GM21381 (cell line): Measurements from ENCODE around the gene PRH2.

Experiments
- ATAC-seq: cut with Tn5 transposase; IDR thresholded peaks from one replicate; pipeline ENCODE4 v1.9.1; 2021; ENCODE audit warnings: mild to moderate bottlenecking, moderate library complexity; ENCODE audit not compliant: unreplicated experiment

Gene PRH2

DNA sequence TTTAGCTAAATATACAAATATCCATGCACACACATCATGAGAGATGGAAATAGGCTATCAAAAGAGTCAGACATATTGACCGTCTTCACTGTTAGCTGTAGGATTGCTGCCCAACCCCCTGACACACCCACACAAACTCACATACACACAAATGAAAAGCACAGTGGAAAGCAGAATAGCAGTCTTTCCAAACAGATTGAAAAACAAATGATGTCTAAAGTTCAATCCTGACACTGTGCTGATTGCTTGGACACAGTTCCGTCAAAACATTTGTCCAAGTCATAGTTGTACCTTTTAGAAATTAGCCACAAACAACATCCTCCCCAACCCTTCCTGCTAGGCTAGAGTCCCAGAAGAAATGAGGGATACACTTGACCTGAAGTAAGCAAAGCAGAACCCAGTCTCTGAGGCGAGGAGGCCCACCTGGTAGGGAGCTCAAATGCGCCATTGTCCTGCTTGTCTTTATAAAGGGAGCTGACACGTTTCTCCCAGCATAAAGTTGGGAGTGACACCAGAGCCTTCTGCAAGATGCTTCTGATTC lies at the start of gene PRH2:
PRH2 (plus strand) TSS at position 491 of the 541 bp plus-strand sequence; CDS start at position 529, 38 bp downstream.
- no peak for ATAC-seq

DNA sequence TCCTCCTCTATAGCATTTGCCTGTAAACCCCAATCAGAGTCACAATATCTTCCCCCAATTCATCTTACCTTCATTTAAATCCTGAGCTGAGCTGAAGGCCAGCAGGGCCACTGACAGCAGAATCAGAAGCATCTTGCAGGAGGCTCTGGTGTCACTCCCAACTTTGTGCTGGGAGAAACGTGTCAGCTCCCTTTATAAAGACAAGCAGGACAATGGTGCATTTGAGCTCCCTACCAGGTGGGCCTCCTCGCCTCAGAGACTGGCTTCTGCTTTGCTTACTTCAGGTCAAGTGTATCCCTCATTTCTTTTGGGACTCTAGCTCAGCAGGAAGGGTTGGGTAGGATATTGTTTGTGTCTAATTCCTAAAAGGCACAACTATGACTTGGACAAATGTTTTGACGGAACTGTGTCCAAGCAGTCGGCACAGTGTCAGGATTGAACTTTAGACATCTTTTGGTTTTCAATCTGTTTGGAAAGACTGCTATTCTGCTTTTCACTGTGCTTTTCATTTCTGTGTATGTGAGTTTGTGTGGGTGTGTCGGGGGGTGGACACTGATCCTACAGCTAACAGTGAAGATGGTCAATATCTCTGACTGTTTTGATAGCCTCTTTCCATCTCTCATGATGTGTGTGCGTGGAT lies 44.8 kb upstream of the PRH2 start, which contains the start of gene PRH1:
PRH1 (minus strand) TSS at position 170 of the 640 bp plus-strand sequence; CDS start at position 132, 38 bp downstream.
- no peak for ATAC-seq

DNA sequence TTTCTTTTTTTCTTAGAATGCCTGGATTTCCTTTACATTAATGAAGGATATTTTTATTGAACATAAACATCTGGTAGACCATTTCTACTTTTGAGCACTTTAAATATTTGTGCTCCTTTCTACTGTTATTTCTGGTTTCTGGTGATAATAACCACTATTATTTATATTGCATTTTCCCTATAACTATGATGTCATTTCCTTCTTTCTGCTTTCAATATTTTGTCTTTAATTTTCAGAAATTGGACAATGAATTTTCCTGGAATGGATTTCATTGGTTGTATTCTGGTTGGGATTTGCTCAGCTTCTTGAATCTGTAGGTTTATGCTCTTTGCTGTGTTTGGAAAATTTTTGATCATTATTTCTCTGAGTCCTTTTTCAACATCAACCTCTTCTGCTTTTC lies 39.8 kb upstream of the PRH2 start:
- ATAC-seq: no peak

DNA sequence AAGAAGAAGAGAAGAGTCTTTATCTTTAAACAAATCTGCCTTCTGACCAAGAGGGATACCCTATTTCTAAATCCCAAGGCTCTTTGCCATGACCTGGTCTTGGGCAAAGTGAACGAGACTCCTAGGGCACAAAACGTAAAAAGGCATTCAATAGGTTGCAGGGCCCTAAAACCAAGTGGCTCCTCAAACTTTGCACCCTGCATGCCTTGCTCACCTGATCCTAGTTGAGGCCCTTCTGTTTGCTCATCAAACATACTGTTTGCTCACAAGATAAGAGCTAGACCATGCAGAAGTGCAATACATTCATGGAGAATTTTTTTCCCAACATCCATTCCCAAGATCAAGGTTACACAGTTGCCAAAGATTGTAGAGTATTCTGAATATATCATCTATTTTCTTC lies 37.1 kb upstream of the PRH2 start:
- ATAC-seq: no peak

DNA sequence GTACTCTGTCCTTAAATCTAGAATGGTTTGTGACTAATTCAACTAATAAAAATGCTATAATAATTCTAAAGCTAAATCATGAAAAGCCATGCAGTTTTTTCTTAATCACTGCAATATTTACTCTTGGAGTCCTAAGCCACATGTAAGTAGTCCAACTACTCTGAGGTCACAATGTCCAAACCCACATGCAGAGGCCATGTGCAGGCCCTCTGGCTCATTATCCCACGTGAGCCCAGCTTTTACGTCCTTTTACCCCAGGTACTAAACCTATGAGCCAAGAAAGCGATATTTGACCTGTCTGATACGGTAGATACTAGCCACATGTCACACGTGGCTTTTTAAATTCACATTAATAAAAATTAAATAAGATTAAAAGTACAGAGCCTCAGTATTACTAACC lies 32.2 kb upstream of the PRH2 start:
- ATAC-seq: no peak

DNA sequence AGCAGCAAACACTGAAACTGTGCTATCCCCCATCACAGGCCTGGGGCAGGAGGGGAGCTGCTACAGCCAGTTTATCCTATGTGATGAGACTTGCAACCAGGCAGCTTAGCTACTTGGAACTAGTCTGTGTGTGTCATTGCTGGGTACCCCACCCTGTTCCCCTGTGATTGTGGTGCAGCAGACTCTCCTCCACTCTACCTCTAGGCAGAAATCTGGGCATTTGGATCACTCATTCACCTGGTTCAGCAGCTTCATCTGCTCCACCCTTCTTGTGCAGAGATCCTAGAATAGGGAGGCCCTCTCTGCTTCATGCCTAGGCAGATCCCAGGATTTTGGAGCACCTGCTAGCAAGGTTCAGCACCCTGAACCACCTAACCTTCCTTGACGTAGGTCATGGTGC lies 28.5 kb upstream of the PRH2 start:
- ATAC-seq: no peak

DNA sequence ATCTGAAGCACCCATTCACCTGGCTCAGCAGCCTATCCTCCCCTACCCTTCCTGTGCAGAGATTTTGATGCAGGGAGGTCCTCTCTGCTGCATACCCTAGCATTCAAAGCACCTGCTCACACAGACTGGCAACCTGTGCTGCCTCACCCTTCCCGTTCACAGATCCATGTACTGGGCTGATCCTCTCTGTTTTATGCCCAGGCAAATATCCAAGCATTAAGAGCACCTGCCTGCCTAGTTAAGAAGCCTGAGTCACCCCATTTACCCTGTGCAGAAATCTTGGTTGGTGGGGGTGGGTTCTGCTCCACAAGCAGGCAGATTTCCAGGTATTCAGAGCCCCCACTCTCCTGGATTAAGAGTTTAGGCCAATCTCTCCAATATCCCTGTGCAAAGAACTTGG lies 28.1 kb upstream of the PRH2 start:
- no peak for ATAC-seq

DNA sequence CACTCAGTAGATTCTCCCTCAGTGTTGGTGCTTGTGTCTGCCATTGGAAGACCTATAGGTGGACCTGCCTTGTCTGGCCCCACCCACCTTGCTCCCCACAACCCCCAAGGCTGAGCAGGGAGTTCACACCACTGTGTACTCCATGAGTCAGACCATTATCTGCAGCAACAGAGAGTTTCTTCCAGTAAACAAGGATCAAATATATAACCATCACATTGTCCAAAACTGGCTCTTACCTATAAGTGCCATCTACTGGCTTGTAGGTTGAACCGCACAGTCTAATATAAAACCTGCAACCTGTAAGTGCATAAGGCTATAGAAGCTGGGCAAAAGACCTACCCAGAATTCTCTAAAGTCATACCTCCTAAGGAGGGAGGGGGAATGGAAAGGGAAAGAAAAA lies 27.6 kb upstream of the PRH2 start:
- no peak for ATAC-seq

DNA sequence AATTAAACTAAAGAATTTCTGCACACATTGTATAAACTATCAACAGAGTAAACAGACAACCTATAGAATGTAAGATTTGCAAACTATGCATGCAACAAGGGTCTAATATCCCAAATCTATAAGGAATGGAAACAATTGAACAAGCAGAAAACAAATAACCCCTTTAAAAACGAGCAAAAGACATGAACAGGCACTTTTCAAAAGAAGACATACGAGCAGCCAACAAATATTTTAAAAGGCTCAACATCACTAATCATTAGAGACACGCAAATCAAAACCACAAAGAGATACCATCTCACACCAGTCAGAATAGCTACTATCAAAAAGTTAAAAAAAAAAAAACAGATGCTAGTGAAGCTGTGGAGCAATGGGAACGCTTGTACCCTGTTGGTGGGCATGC lies 24.4 kb upstream of the PRH2 start:
- no peak for ATAC-seq

DNA sequence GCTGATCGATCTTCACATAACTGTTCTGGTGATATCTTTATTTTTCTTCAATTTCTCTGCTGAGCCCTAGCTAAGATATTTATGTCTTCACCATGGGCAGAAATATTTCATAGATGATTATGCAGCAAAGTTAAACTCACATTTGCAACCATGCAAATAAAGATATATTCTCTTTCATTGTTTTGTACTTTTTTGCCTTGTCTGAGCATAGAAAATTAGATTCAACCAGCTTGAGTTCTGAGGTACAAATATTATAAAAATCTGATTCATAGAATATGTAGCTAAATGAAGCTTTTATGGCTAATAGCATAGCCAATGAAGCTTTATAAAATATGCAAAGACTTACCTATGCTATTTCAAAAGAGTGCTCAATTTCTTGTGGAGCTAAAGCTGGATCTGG lies 19.6 kb upstream of the PRH2 start, which contains the start of gene TAS2R13:
TAS2R13 (minus strand) TSS at position 101 of the 400 bp plus-strand sequence. CDS start 264 bp downstream, outside the sequence.
- no peak for ATAC-seq

DNA sequence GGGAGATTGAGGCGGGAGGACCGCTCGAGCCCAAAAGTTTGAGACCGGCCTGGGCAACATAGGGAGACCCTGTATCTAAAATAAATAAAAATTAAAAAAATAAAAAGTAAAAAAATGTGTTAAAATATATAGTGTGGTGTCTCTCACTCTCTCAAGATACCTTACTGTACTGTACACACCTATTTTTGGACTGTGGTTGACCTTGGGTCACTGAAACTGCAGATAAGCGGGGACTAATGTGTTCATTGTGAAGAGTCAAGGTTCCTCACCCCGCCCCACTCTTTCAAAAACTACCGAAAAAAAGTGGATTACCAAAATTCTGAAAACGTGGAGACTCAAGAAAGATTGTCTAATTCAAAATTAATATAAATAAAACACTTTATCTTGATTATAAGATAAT lies 18.7 kb upstream of the PRH2 start:
- ATAC-seq: no peak

DNA sequence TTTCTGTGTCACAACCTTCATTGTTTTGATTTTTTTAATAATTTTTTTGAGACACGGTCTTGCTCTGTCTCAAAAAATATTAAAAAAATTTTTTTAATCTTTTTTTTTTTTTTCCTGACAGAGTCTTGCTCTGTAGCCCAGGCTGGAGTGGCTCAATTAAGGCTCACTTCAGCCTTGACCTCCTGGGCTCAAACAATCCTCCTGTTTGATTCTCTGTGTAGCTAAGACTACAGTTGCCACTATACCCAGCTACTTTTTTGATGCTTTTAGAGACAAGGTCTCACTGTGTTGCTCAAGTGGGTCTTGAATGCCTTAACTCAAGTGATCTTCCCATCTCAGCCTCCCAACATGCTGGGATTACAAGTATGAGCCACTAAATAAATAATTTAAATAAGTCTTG lies 9.2 kb upstream of the PRH2 start:
- no peak for ATAC-seq

DNA sequence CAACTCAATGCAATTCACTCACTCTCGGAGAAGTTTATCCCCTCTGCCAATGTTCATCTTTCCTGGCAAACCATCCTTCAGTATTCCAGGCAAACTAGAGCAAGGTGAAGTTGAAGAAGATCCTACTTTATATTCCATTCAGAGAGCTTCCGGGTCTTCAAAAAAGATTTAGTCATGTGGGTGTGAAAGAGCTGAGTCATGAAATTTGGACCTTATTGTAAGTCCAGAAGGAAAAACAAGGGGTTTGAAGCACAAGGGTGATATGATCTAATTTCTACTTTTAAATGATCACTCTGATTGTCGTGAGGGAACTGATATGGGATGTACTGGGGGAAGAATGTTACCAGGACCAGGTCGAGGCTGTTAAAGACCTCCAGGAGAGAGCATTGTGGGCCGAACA lies 2.8 kb upstream of the PRH2 start:
- ATAC-seq: no peak

DNA sequence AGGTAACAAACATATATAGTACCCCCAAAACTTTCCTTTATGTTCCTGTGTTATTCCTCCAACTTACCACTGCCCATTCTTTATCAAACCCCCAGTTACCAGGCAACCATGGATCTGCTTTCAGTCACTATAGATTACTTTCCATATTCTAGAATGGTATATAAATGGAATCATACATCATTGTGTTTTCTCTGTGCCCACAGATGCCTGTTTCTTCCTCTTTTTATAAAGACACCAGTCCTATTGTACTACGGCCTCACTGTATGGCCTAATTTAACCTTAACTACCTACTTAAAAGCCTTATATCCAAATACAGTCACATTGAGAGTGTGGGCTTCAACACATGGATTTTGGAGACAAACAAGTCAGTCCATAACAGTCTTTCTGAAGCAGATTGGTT lies 7.5 kb downstream of the PRH2 start:
- ATAC-seq: no peak

DNA sequence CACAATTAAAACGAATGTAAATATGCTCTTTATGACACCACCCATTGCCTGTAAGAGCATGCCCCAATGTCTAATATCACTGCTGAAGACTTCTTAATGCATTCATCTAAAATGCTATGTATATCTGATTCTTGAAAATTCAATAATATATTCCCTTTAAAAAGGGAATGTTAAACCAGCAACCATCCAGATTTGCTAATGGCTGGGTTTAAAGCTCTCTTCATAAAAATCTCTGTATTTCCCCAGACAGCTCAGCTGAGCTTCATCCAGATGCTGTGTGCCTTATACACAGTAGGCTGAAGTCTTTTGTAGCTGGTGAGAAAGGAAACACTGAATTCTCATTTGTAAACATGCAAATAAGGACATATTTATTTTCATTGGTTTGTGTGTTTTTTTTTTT lies 10.1 kb downstream of the PRH2 start, which contains the start of gene TAS2R14:
TAS2R14 (minus strand) TSS at position 101 of the 400 bp plus-strand sequence; CDS start at position 45, 56 bp downstream.
- no peak for ATAC-seq

DNA sequence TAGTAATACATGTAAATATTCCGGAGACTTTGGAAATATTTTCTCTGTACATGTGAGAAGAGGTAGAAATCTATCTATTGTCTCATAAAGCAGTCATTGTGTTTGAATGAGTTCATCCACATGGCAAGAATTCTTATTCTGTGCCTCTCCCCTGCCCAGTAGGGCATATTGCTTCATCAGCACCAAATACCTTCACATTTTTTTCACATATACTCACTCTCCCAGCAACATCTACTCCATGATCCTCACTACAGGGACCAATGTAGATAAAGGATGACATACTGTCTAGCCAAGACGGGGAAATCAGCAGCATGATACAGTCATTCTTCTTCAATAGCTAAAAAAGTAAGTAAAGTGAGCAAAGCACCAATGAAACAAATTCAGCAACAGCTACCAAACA lies 11.4 kb downstream of the PRH2 start:
- no peak for ATAC-seq

DNA sequence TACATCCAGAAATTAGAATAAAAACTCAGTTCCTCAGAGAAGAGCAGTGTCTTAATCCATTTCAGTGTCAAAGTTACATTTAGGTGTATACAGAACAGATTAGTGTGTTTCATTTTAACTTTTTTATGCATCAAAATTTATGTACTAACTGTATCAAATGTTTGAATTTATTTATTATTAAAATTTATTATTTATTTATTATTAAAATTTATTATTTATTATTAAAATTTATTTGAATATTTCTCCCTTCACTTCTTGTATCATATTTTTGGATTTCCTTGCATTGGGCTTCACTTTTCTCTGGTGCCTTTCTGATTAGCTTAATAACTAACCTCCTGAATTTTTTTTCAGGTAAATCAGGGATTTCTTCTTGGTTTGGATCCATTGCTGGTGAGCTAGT lies 12.3 kb downstream of the PRH2 start:
- no peak for ATAC-seq

DNA sequence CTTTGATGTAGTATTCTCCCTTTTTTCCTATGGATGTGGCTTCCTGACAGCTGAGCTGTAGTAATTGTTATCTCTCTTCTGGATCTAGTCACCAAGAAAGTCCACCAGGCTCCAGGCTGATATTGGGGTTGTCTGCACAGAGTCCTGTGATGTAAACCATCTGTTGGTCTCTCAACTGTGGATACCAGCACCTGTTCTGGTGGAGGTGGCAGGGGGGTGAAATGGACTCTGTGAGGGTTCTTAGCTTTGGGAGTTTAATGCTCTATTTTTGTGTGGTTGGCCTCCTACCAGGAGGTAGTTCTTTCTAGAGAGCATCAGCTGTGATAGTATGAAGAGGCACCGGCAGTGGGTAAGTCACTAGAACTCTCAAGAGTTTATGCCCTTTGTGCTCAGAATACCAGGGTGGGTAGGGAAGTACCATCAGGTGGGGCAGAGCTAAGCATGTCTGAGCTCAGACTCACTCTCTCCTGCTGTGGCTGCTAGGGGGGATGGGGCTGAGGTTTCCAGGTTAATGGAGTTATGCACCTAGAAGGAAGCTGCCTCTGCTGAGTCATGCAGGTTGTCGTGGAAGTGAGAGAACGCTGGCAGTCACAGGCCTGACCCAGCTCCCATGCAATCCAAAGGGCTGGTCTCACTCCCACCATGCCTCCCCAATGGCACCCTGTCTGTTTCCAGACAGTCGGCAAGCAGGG lies 13.0 kb downstream of the PRH2 start:
- ATAC-seq: no peak

DNA sequence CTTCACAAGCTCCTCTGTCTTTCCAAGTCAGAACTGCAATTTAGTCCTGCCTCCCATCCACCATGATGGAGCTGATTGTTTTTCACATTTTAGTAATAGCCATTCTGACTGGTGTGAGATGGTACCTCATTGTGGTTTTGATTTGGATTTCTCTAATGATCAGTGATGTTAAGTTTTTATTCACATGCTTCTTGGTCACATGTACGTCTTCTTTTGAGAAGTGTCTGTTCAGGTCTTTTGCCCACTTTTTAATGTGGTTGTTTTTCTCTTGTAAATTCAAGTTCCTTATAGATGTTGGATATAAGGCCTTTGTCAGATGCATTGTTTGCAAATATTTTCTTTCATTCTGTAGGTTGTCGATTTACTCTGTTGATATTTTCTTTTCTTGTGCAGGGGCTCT lies 14.1 kb downstream of the PRH2 start:
- ATAC-seq: no peak

DNA sequence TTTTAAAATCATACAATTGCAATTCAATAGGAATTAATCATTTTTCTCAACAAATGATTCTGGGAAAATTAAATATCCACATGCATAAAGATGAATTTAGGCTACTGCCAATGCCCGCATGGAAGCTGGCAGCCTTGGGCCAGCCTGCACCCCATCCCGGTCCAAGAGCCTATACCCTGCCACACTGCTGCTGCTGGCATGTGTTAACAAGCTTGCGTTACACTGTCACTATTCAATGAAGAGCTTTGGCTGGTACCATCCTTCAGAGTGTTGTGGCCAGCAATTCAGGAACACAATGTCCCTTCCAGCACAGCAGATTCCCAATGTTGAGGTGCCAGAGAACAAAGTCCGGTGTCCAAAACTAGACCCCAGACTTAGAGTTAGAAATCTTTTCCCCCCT lies 23.6 kb downstream of the PRH2 start:
- ATAC-seq: no peak

DNA sequence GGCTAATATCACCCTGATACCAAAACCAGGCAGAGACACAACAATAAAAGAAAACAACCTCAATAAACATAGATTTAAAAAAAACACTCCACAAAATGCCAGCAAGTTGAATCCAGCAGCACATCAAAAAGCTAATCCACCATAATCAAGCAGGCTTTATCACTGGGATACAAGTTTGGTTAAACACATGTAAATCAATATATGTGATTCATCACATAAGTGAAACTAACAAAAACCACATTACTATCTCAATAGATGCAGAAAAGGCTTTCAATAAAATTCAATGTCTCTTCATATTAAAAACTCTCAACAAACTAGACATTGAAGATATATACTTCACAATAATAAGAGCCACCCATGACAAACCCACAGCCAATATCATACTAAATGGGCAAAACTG lies 27.0 kb downstream of the PRH2 start:
- no peak for ATAC-seq

DNA sequence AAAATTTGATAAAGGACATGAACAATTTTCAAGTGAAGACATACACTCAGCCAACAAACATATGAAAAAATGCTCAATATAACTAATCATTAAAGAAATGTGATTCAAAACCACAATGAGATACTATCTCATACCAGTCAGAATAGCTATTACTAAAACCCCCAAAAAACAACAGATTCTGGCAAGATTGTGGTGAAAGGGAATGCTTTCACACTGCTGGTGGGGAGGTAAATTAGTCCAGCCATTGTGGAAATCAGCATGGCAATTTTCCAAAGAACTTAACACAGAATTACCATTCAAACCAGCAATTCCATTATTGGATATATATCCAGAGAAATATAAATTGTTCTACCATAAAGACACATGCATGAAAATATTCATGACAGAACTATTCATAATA lies 28.7 kb downstream of the PRH2 start:
- no peak for ATAC-seq
